Stomach (tissue), 9 donors: ENCODE results near the gene TMEM260. TPM values are rescaled to one million over a fixed set of nuclear protein-coding genes. Genes with fewer than 3 reads are reported as not detected.

Experiments used
- DNase-seq, 2 donors: peaks; one replicate each; pipeline versions ENCODE4 v3.0.0 to v3.0.0-alpha.2; 2013 to 2019
- H3K27ac ChIP-seq, 5 donors: fragments of 200-600 bp in 4 of 5; sonication (generic) in 4 of 5; one replicate each; pipeline ENCODE4 v1.5.1; 2013 to 2019; ENCODE audit warnings: mild to moderate bottlenecking in 1 of 5, moderate library complexity in 1 of 5
- H3K27me3 ChIP-seq, 3 donors: fragments of 200-600 bp; sonication (generic); one replicate each; pipeline ENCODE4 v1.5.1; 2017 to 2019; ENCODE audit warnings: mixed run types in 1 of 3
- H3K36me3 ChIP-seq, 4 donors: fragments of 200-600 bp; sonication (generic); 1 replicate in 3 of 4; 2 replicates in 1 of 4; pipeline ENCODE4 v1.5.1; 2016 to 2019
- H3K4me1 ChIP-seq, 4 donors: fragments of 200-600 bp; sonication (generic); one replicate each; pipeline ENCODE4 v1.5.1; 2016 to 2019
- H3K4me3 ChIP-seq, 4 donors: fragments of 200-600 bp; sonication (generic) in 3 of 4; one replicate each; pipeline ENCODE4 v1.5.1; 2016 to 2019; ENCODE audit warnings: mild to moderate bottlenecking in 1 of 4
- H3K9me3 ChIP-seq, 4 donors: fragments of 200-600 bp; sonication (generic); one replicate each; pipeline ENCODE4 v1.5.1; 2016 to 2019
- EP300 ChIP-seq: sonication (generic); formaldehyde crosslinking; IDR thresholded peaks from one replicate; pipeline ENCODE4 v1.6.1; 2017; ENCODE audit warnings: antibody characterized with exemption
- POLR2A ChIP-seq, 4 donors: fragments of 450-650 bp; IDR thresholded peaks; one replicate each; pipeline ENCODE4 v1.6.1; 2016; ENCODE audit warnings: antibody characterized with exemption in 4 of 4, control low read depth in 2 of 4, mild to moderate bottlenecking in 1 of 4, moderate library complexity in 1 of 4
- POLR2AphosphoS5 ChIP-seq, 3 donors: sonication (generic); formaldehyde crosslinking; IDR thresholded peaks; one replicate each; pipeline ENCODE4 v1.6.1; 2016; ENCODE audit warnings: antibody characterized with exemption in 3 of 3
- WGBS, 5 donors: extraction: QIAGEN DNeasy Blood & Tissue Kit in 3 of 5; methylation state at CpG; one replicate each; pipeline versions ENCODE4 v1.1.5 to v1.1.7; 2013 to 2018; 5-methylcytosine and 5-hydroxymethylcytosine counted together
- intact Hi-C: fragments of 100-400 bp; cut with DNase I; formaldehyde crosslinking; loops from one replicate; pipeline ENCODE4 v1.15.1; 2023; ENCODE audit warnings: low total_unique reads
- polyA plus RNA-seq, 3 donors: library from polyadenylated mRNA; stranded (reverse); fragments of 200-250 nt; gene quantifications; one replicate each; pipeline ENCODE4 v1.2.3, GENCODE V29; 2013
- total RNA-seq, 5 donors: library from RNA; depleted of rRNA; stranded (reverse); fragments of >200 nt; gene quantifications; one replicate each; pipeline versions ENCODE4 v1.1.0 to v1.2.3, GENCODE V29; 2014 to 2016
- TF ChIP-seq, protein P1 (sequence below), 7 experiments: fragments of 450-650 bp in 4 of 7; fragments of 200-600 bp in 3 of 7; sonication (generic) in 3 of 7; IDR thresholded peaks; one replicate each; pipeline ENCODE4 v1.5.1; 2016 to 2019; ENCODE audit warnings: antibody characterized with exemption in 7 of 7, control low read depth in 2 of 7, mild to moderate bottlenecking in 1 of 7
- donor health status: healthy with polysubstance abuse.
- donor health status: Bipolar disorder and iron deficiency.
- donor health status: healthy.

Gene TMEM260
- total and polyA plus RNA-seq, 8 donors = 2.9 to 25.7 (median 9.4) TPM; not detected in 1

DNA sequence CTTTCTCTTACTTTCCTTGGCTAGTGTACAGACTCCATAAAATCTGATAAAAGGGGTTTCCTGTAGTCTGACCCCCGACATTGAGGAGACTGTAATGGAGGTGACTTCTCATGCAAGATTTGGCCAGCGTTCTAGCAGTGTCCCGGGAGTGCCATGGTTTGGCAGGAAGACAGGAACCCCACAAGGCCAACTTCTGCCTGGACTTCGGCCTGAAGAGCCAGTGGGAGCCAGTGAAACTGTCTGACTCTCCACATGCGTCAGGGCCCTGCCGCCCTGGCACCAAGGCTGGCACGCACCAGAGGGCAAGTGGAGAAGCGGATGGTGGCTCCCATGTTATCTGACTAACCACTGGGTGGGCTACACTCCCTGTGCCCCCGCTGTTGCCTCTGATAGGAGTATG lies 70.5 kb downstream of the TMEM260 start:
- WGBS, 5 donors = 75 to 88% (median 83%) methylated on average over 9 of the region's 9 CpGs

DNA sequence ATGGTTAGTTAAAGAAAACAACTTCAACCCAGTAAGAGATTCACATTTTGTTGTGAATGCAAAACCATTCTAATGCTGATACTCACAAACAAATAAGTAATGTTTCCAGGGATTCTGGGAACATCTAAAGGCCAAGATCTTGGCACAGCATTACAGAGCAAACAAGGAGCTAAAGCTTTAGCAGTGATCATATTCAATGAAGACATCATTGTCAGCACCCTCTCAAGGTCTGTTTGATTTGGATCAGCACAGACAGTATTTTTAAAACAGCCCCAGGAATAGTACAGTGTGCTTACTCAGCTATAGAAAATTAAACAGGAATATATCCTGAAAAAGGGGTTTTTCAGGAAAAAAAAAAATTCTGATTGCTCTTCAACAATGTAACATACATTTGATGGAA lies 71.4 kb downstream of the TMEM260 start:
- no peaks in the 10 kb centered on the region for H3K4me1 ChIP-seq
- no peak for DNase-seq
- no peaks in the 10 kb centered on the region for H3K9me3 ChIP-seq
- no peaks in the 10 kb centered on the region for H3K27me3 ChIP-seq
- no peak overlapping the region for H3K27ac ChIP-seq
- H3K4me3 ChIP-seq = no peak overlapping the region
- intact Hi-C loops = no loop called here
- H3K36me3 ChIP-seq = peaks cover 0 to 29% (median 25%) of the 10 kb centered on the region in 4 donors
- no peak for TF ChIP-seq POLR2AphosphoS5 (IDR thresholded peaks at IDR 0.05)
- no peak for TF ChIP-seq EP300
- no peak for TF ChIP-seq POLR2A (IDR thresholded peaks at IDR 0.05)
- TF ChIP-seq, protein P1, sequence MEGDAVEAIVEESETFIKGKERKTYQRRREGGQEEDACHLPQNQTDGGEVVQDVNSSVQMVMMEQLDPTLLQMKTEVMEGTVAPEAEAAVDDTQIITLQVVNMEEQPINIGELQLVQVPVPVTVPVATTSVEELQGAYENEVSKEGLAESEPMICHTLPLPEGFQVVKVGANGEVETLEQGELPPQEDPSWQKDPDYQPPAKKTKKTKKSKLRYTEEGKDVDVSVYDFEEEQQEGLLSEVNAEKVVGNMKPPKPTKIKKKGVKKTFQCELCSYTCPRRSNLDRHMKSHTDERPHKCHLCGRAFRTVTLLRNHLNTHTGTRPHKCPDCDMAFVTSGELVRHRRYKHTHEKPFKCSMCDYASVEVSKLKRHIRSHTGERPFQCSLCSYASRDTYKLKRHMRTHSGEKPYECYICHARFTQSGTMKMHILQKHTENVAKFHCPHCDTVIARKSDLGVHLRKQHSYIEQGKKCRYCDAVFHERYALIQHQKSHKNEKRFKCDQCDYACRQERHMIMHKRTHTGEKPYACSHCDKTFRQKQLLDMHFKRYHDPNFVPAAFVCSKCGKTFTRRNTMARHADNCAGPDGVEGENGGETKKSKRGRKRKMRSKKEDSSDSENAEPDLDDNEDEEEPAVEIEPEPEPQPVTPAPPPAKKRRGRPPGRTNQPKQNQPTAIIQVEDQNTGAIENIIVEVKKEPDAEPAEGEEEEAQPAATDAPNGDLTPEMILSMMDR (IDR thresholded peaks at IDR 0.05) = no peak

More for the DNA sequence above, 70.5 kb downstream of the TMEM260 start:
- TF ChIP-seq EP300 (no peak), POLR2AphosphoS5 (IDR thresholded peaks at IDR 0.05) (no peak), POLR2A (IDR thresholded peaks at IDR 0.05) (no peak)
- TF ChIP-seq, protein P1 (IDR thresholded peaks at IDR 0.05) = no peak
- peaks cover 0 to 29% (median 25%) of the 10 kb centered on the region in 4 donors for H3K36me3 ChIP-seq
- H3K9me3 ChIP-seq = no peaks in the 10 kb centered on the region
- H3K27me3 ChIP-seq = no peaks in the 10 kb centered on the region
- no peak for DNase-seq
- H3K4me3 ChIP-seq = no peak overlapping the region
- no peaks in the 10 kb centered on the region for H3K4me1 ChIP-seq
- no peak overlapping the region for H3K27ac ChIP-seq
- intact Hi-C loops = no loop called here

DNA sequence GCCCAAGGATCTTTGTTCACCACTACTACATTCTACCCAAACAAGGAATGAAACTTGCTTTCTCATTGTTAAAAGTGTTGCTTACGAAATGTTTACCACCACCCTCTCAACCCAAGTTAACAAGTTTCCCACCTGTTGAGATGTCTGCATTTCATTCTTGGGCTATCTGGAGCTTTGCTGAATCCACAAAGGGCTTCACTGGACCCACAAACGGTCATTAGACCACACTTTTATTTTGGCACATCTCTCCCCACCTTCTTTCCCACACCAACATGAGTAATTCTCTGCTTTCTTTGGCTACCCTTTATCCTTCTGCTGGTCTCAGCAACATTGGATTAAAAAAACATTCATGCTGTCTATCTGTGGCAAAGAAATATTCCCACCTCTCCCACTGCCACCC lies 78.0 kb downstream of the TMEM260 start:
- no peaks in the 10 kb centered on the region for H3K9me3 ChIP-seq
- DNase-seq = no peak
- WGBS, 5 donors = 72 to 80% (median 75%) methylated on average over 2 of the region's 2 CpGs
- H3K4me1 ChIP-seq = peaks cover 0 to 18% (median 7%) of the 10 kb centered on the region in 4 donors
- H3K4me3 ChIP-seq = no peak overlapping the region
- intact Hi-C loops = no loop called here
- H3K36me3 ChIP-seq = no peaks in the 10 kb centered on the region
- no peak overlapping the region for H3K27ac ChIP-seq
- no peaks in the 10 kb centered on the region for H3K27me3 ChIP-seq
- TF ChIP-seq, protein P1 (IDR thresholded peaks at IDR 0.05) = no peak
- TF ChIP-seq EP300 (no peak), POLR2A (IDR thresholded peaks at IDR 0.05) (no peak), POLR2AphosphoS5 (IDR thresholded peaks at IDR 0.05) (no peak)

DNA sequence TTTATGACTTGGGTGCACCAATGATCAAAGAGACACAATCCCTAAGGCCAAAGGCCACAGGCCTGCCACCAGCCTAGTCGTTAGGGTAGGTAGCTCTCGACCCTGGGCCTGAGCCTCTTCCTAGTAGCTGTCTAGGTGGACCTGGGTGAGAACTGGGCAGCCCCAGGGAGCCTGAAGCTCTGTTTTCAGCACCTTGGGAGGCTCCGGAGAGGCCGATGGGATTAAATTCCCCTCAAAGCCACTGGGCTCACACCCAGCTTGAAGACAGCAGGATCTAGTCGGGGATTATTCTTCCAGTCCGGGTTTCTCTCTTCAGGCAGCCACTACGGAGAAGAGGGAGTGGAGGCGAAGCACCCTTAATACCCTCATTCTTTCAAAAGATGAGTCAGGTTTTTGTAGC lies 79.8 kb downstream of the TMEM260 start:
- Histone ChIP-seq H3K9me3 (no peaks in the 10 kb centered on the region), H3K27ac (no peak overlapping the region), H3K4me1 (peaks cover 0 to 18% (median 7%) of the 10 kb centered on the region in 4 donors), H3K27me3 (no peaks in the 10 kb centered on the region), H3K36me3 (no peaks in the 10 kb centered on the region), H3K4me3 (no peak overlapping the region)
- TF ChIP-seq POLR2AphosphoS5 (IDR thresholded peaks at IDR 0.05) (no peak), POLR2A (IDR thresholded peaks at IDR 0.05) (no peak), EP300 (no peak)
- TF ChIP-seq, protein P1 (IDR thresholded peaks at IDR 0.05) = no peak
- intact Hi-C loops = no loop called here
- no peak for DNase-seq
- 35 to 47% (median 41%) methylated on average over 8 of the region's 8 CpGs for WGBS, 5 donors
